GM08714 (cell line): ENCODE measurements around the gene APAF1.

Experiments
- H3K4me3 ChIP-seq: fragments of 200-500 bp; sonication (Bioruptor generic); 2 replicates; pipeline ENCODE4 v1.5.1; 2014; ENCODE audit warnings: mild to moderate bottlenecking, low read length, inconsistent platforms
- ZNF274 ChIP-seq: IDR thresholded peaks from 2 replicates; pipeline ENCODE4 v1.6.1; 2012; ENCODE audit warnings: mild to moderate bottlenecking, low read depth, low read length

Gene APAF1

GRCh38 chr12:98727196-98727595 is 82.1 kb downstream of the APAF1 start:
- TF ChIP-seq ZNF274, result no peak
- no peak overlapping the region for H3K4me3 ChIP-seq

GRCh38 chr12:98730412-98730811 is 85.3 kb downstream of the APAF1 start:
- no peak for TF ChIP-seq ZNF274
- H3K4me3 ChIP-seq, result no peak overlapping the region

DNA sequence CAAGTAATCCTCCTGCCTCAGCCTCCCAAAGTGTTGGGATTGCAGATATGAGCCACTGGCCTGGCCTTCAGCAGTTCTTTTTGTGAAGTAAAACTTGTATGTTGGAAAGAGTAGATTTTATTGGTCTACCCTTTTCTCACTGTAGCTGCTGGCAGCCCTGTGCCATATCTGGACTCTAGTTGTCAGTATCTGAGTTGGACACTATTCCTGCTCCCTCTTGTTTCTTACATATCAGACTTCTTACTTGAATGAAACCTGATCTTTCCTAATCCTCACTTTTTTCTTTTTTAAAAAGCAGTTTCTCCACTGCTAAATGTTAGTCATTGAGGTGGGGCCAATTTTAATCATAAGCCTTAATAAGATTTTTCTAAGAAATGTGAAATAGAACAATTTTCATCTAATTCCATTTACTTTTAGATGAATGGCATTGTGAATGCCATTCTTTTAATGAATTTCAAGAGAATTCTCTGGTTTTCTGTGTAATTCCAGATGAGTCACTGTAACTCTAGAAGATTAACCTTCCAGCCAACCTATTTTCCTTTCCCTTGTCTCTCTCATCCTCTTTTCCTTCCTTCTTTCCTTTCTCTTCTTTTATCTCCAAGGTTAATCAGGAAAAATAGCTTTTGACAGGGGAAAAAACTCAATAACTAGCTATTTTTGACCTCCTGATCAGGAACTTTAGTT is 88.7 kb downstream of the APAF1 start:
- no peak for TF ChIP-seq ZNF274
- no peak overlapping the region for H3K4me3 ChIP-seq

DNA sequence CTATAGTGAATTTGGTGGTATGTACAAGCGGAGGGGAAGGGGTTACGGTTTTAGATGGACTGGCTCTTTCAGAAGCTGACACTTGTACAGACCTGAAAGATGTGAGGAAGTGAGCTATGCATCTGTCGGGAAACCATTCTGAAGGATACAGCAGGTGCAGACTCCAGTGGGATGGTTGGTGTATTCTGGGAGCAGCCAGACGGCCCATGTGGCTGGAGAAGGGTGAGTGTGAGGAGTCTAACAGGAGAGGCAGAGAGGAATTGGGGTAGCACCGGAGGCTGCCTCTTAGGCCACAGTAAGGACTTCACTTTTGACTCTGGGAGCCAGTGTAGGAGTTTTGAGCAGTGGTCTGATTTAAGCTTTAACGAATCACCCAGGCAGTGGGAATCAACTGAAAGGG is 90.7 kb downstream of the APAF1 start:
- no peak overlapping the region for H3K4me3 ChIP-seq
- no peak for TF ChIP-seq ZNF274

DNA sequence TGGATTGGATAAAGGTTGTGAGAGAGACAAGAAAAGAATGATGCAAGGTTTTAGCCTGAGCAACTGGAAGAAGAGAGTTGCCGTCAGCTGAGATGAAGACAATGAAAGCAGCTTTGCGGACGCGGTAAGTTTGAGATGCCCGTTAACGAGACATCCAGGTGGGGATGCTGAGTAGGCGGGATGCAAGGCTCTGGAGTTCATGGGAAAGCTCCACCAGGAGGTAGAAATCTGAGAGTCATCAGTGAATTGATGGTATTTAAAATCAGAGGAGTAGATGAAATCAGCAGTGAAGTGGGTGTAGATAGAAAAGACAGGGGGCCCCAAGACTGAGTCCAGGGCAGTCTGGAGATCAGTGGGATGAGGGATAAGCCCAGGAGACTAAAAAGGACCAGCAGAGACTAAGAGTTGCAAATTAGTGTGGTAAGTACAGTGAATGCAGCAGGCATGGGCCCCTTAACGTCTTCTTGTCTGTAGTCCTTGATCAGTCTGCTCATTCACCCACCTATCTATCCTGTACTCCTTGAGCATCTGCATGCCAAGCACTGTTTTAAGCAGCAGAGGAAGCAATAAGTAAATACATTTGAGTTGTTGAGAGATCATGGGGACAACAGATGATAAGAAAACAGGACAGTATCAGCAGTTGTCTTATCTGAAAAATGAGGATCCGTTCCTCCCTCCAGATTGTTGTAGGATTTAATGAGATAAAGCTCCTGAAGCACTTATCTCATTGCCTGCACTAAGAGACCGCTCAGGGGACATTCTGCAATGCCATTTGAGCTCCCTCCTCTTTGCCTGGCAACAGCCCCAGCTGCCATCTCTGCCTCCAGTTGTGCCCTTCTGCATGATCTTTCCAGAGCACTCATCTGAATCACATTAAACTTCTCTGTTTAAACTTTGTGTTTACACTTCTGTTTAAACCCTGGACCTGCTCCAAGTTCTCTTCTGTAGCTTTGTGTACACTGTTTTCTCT is 91.5 kb downstream of the APAF1 start:
- no peak overlapping the region for H3K4me3 ChIP-seq
- no peak for TF ChIP-seq ZNF274

GRCh38 chr12:98737322-98737712 is 92.2 kb downstream of the APAF1 start:
- TF ChIP-seq ZNF274, result no peak
- no peak overlapping the region for H3K4me3 ChIP-seq

- H3K4me3 ChIP-seq, result no peak overlapping the region
- TF ChIP-seq ZNF274, result no peak
These were observed 92.9 kb downstream of the APAF1 start for GRCh38 chr12:98738002-98738401.

DNA sequence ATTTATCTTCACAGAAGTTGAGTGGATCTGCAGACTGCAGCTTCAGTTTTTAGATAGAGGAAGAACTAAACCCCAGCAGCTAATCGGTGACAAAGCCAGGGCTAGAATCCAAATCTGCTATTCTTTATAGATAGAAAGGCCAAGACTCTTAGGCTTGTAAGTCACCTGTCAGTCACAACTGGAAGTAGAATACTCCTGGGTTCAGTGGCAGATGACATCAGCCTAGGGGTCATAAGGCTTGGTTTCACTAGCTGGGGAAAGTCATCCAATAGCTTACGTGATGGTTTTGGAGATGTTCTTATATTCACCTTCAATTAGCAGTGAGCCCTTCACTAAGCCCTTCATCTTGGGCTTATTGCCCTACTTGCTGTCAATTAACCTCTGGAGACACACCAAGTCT is 93.4 kb downstream of the APAF1 start:
- no peak overlapping the region for H3K4me3 ChIP-seq
- TF ChIP-seq ZNF274, result no peak

GRCh38 chr12:98740751-98741150 is 95.7 kb downstream of the APAF1 start:
- no peak for TF ChIP-seq ZNF274
- no peak overlapping the region for H3K4me3 ChIP-seq

DNA sequence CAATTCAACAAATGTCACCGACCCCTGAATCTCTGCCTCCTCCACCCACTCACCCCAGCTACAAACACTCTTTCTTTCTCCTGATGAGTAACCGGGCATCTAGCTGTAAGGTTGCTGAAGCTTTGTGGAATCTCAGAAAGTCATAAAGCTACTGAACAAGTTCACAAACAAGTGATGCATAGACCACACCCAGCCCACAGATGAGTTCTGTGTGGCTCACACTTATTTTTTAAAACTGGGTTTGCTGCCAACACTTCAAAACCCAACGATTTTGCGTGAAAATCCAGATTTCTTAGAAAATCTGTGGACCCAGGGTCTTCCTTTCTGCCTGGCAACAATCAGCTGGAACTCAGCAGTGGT is 96.1 kb downstream of the APAF1 start:
- TF ChIP-seq ZNF274, result no peak
- no peak overlapping the region for H3K4me3 ChIP-seq

GRCh38 chr12:98741556-98742265 is 96.6 kb downstream of the APAF1 start:
- H3K4me3 ChIP-seq, result no peak overlapping the region
- TF ChIP-seq ZNF274, result no peak

GRCh38 chr12:98743362-98743953 is 98.4 kb downstream of the APAF1 start:
- TF ChIP-seq ZNF274, result no peak
- no peak overlapping the region for H3K4me3 ChIP-seq

GRCh38 chr12:98744680-98745079 is 99.6 kb downstream of the APAF1 start:
- H3K4me3 ChIP-seq, result no peak overlapping the region
- TF ChIP-seq ZNF274, result no peak
